ENCODE data around the gene STK33.

DNA sequence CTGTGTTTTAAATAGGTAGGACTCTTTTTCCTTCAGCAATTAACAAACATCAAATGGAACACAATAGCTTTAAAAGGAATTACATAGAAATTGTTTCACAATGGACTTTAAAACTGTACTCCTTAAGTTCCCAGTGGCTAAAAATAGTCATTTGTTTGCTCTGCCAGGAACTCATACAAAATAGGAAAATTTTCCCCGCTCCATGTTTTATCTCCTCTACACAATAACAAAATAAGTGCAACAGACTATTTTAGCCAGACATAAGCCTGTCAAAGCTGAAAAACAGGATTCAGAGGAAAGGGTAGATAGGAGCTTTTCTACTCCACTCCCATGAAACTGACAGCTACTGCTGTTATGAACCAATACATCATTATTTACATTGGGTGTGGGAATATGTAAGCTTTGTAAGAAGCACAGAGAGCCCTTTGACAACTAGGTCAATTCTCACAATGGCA lies 90.1 kb downstream of the STK33 start:
- no peak for TF ChIP-seq ZNF521 (tag by site-specific recombination; IDR thresholded peaks at IDR 0.05)
- no peak for TF ChIP-seq ZSCAN18 (tag by site-specific recombination; IDR thresholded peaks at IDR 0.05)
- no peak for TF ChIP-seq ZNF777 (tag by site-specific recombination; IDR thresholded peaks at IDR 0.05; ENCODE audit: borderline replicate concordance)
- TF ChIP-seq, protein P1, sequence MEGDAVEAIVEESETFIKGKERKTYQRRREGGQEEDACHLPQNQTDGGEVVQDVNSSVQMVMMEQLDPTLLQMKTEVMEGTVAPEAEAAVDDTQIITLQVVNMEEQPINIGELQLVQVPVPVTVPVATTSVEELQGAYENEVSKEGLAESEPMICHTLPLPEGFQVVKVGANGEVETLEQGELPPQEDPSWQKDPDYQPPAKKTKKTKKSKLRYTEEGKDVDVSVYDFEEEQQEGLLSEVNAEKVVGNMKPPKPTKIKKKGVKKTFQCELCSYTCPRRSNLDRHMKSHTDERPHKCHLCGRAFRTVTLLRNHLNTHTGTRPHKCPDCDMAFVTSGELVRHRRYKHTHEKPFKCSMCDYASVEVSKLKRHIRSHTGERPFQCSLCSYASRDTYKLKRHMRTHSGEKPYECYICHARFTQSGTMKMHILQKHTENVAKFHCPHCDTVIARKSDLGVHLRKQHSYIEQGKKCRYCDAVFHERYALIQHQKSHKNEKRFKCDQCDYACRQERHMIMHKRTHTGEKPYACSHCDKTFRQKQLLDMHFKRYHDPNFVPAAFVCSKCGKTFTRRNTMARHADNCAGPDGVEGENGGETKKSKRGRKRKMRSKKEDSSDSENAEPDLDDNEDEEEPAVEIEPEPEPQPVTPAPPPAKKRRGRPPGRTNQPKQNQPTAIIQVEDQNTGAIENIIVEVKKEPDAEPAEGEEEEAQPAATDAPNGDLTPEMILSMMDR (tag by site-specific recombination; IDR thresholded peaks at IDR 0.05), result no peak
- no peak for TF ChIP-seq ZBTB7A (tag by site-specific recombination; IDR thresholded peaks at IDR 0.05; ENCODE audit: low read depth)
- no peak for TF ChIP-seq ZBTB26 (tag by site-specific recombination; optimal IDR thresholded peaks at IDR 0.05)
- TF ChIP-seq ZNF660 (tag by site-specific recombination; IDR thresholded peaks at IDR 0.05), result no peak
- no peak for TF ChIP-seq ZNF624 (tag by site-specific recombination; IDR thresholded peaks at IDR 0.05)
- no peak for TF ChIP-seq GFI1B (tag by site-specific recombination; IDR thresholded peaks at IDR 0.05)
- TF ChIP-seq SETDB1 (IDR thresholded peaks at IDR 0.05; ENCODE audit: insufficient read length, low read length), result no peak
- TF ChIP-seq ZNF555 (tag by site-specific recombination; conservative IDR thresholded peaks at IDR 0.05), result no peak
- TF ChIP-seq ZNF18 (tag by site-specific recombination; IDR thresholded peaks at IDR 0.05), result no peak
- no peak for TF ChIP-seq ZNF776 (tag by site-specific recombination; IDR thresholded peaks at IDR 0.05; ENCODE audit: borderline replicate concordance)
- TF ChIP-seq, protein P2, sequence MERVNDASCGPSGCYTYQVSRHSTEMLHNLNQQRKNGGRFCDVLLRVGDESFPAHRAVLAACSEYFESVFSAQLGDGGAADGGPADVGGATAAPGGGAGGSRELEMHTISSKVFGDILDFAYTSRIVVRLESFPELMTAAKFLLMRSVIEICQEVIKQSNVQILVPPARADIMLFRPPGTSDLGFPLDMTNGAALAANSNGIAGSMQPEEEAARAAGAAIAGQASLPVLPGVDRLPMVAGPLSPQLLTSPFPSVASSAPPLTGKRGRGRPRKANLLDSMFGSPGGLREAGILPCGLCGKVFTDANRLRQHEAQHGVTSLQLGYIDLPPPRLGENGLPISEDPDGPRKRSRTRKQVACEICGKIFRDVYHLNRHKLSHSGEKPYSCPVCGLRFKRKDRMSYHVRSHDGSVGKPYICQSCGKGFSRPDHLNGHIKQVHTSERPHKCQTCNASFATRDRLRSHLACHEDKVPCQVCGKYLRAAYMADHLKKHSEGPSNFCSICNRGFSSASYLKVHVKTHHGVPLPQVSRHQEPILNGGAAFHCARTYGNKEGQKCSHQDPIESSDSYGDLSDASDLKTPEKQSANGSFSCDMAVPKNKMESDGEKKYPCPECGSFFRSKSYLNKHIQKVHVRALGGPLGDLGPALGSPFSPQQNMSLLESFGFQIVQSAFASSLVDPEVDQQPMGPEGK (tag by site-specific recombination; IDR thresholded peaks at IDR 0.05), result no peak

All from HEK293 (cell line).